C4-2B (cell line): ENCODE results near the gene PKD1L1.

Experiments
- CTCF ChIP-seq: fragments of 450-650 bp; conservative IDR thresholded peaks from 2 replicates; pipeline ENCODE4 v1.5.1; 2017; ENCODE audit warnings: mild to moderate bottlenecking
- ZFX ChIP-seq: fragments of 450-650 bp; IDR thresholded peaks from 2 replicates; pipeline ENCODE4 v1.6.1; 2017

- no peak for TF ChIP-seq CTCF
- no peak for TF ChIP-seq ZFX
Measured at GRCh38 chr7:47807126-47807525, 141.1 kb downstream of the PKD1L1 start.
